Ovary (tissue), 3 donors: Measurements from ENCODE around the gene CHN1.

ENCODE experiments used
- POLR2A ChIP-seq: fragments of 450-650 bp; IDR thresholded peaks from one replicate; pipeline ENCODE4 v1.6.1; 2017; ENCODE audit warnings: antibody characterized with exemption, mild to moderate bottlenecking, moderate library complexity
- TF ChIP-seq, protein P1 (sequence below), 3 donors: fragments of 450-650 bp in 2 of 3; fragments of 200-600 bp in 1 of 3; IDR thresholded peaks; one replicate each; pipeline versions ENCODE4 v1.5.1 to v1.8.0; 2016 to 2022; ENCODE audit warnings: antibody characterized with exemption in 3 of 3, mild to moderate bottlenecking in 1 of 3
- donor health status: DM: no; HTN: no; CAD: no.

DNA sequence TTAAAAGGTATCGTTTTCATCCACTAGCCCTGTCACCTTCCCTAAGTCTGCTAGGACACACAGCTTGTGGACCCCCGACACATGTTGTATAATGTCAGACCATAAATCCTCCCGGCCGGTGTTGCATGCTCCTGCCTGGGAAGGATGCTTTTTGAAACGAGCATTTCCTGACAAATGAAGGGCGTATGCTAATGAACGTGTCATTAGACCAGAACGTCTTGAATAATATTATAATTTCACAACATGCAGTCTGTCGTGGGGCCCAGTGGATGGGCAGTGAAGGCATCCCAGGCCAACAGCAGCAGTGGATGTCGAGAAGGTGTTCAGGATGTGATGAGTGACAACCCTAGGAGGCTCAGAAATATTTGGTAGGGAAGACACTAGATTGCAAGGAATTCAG is 248.4 kb downstream of the CHN1 start:
- no peak for TF ChIP-seq POLR2A
- TF ChIP-seq, protein P1, sequence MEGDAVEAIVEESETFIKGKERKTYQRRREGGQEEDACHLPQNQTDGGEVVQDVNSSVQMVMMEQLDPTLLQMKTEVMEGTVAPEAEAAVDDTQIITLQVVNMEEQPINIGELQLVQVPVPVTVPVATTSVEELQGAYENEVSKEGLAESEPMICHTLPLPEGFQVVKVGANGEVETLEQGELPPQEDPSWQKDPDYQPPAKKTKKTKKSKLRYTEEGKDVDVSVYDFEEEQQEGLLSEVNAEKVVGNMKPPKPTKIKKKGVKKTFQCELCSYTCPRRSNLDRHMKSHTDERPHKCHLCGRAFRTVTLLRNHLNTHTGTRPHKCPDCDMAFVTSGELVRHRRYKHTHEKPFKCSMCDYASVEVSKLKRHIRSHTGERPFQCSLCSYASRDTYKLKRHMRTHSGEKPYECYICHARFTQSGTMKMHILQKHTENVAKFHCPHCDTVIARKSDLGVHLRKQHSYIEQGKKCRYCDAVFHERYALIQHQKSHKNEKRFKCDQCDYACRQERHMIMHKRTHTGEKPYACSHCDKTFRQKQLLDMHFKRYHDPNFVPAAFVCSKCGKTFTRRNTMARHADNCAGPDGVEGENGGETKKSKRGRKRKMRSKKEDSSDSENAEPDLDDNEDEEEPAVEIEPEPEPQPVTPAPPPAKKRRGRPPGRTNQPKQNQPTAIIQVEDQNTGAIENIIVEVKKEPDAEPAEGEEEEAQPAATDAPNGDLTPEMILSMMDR (IDR thresholded peaks at IDR 0.05), result no peak
